IMR-90 (cell line): ENCODE data around the gene USP47. TPM values are rescaled to one million over a fixed set of nuclear protein-coding genes. Genes with fewer than 3 reads are reported as not detected.

ENCODE experiments used
- ATAC-seq: fragments of 200-7000 bp; cut with Tn5 transposase; 2 replicates; pipeline ENCODE4 v1.9.1; 2020; ENCODE audit warnings: low read depth, mild to moderate bottlenecking, moderate library complexity
- BruUV-seq: library from RNA; stranded (reverse); fragments of 400-500 nt; replicated peaks from 2 replicates; lab custom pipeline; 2021; lab: Mats Ljungman, UMichigan
- CTCF ChIA-PET: fragments of 300-600 bp; formaldehyde crosslinking; extraction: SDS; loops from one replicate; lab custom pipeline; 2021; ENCODE audit warnings: antibody characterized with exemption; lab: Yijun Ruan, JAX
- POLR2A ChIA-PET: fragments of 300-600 bp; sonication (Branson Sonifier 250); formaldehyde crosslinking; loops from one replicate; lab custom pipeline; 2022; ENCODE audit warnings: antibody characterized with exemption; ENCODE audit not compliant: unreplicated experiment; lab: Charles Lee
- DNase-seq: peaks from one replicate; pipeline ENCODE4 v3.0.0; 2013
- H2AFZ ChIP-seq: replicated peaks from 2 replicates; pipeline ENCODE3; 2013; ENCODE audit warnings: low read length, mild to moderate bottlenecking; ENCODE audit not compliant: poor library complexity
- H2AK5ac ChIP-seq: 2 replicates; pipeline ENCODE4 v1.6.1; 2013; ENCODE audit warnings: low read depth, low read length, inconsistent platforms
- H2AK9ac ChIP-seq: replicated peaks from 2 replicates; pipeline ENCODE3; 2013; ENCODE audit warnings: mild to moderate bottlenecking, low read depth, low read length, moderate library complexity; ENCODE audit not compliant: poor library complexity
- H2BK120ac ChIP-seq: 2 replicates; pipeline ENCODE4 v1.6.1; 2013; ENCODE audit warnings: low read depth, low read length, inconsistent platforms
- H2BK15ac ChIP-seq: 3 replicates; pipeline ENCODE4 v1.6.1; 2013; ENCODE audit warnings: low read depth, low read length, inconsistent platforms
- H2BK20ac ChIP-seq: 2 replicates; pipeline ENCODE4 v1.6.1; 2013; ENCODE audit warnings: low read depth, mild to moderate bottlenecking, inconsistent platforms, low read length, moderate library complexity
- H2BK5ac ChIP-seq: 2 replicates; pipeline ENCODE4 v1.6.1; 2013; ENCODE audit warnings: mild to moderate bottlenecking, low read depth, low read length, inconsistent platforms; ENCODE audit not compliant: poor library complexity, severe bottlenecking
- H3K14ac ChIP-seq: replicated peaks from 2 replicates; pipeline ENCODE4 v1.6.1; 2013; ENCODE audit warnings: low read depth, low read length, inconsistent platforms
- H3K18ac ChIP-seq: 2 replicates; pipeline ENCODE4 v1.6.1; 2013; ENCODE audit warnings: low read depth, low read length, control low read depth
- H3K23ac ChIP-seq: 2 replicates; pipeline ENCODE4 v1.6.1; 2013; ENCODE audit warnings: low read depth, low read length, inconsistent platforms
- H3K27ac ChIP-seq: 2 replicates; pipeline ENCODE4 v1.5.1; 2013; ENCODE audit warnings: mild to moderate bottlenecking, control low read depth, low read length; ENCODE audit not compliant: insufficient read depth
- H3K27me3 ChIP-seq: 2 replicates; pipeline ENCODE4 v1.6.1; 2013; ENCODE audit warnings: low read length; ENCODE audit not compliant: control insufficient read depth, insufficient read depth
- H3K36me3 ChIP-seq: 2 replicates; pipeline ENCODE4 v1.6.1; 2013; ENCODE audit warnings: low read length, mixed read lengths; ENCODE audit not compliant: control insufficient read depth, insufficient read depth
- H3K4ac ChIP-seq: 2 replicates; pipeline ENCODE4 v1.6.1; 2013; ENCODE audit warnings: low read depth, low read length, inconsistent platforms
- H3K4me1 ChIP-seq: 2 replicates; pipeline ENCODE4 v1.6.1; 2013; ENCODE audit warnings: low read length, mixed read lengths; ENCODE audit not compliant: control insufficient read depth, insufficient read depth
- H3K4me2 ChIP-seq: 2 replicates; pipeline ENCODE4 v1.6.1; 2013; ENCODE audit warnings: low read depth, mild to moderate bottlenecking, control low read depth, low read length, moderate library complexity
- H3K4me3 ChIP-seq: 2 replicates; pipeline ENCODE4 v1.5.1; 2013; ENCODE audit warnings: low read depth, mild to moderate bottlenecking, control low read depth, low read length, moderate library complexity; ENCODE audit not compliant: insufficient read depth
- H3K56ac ChIP-seq: 2 replicates; pipeline ENCODE4 v1.6.1; 2013; ENCODE audit warnings: low read length, inconsistent platforms; ENCODE audit not compliant: insufficient read depth; ENCODE audit errors: extremely low read depth
- H3K79me1 ChIP-seq, 2 experiments: 2 replicates each; pipeline ENCODE4 v1.6.1; 2013; ENCODE audit warnings: low read length in 2 of 2, inconsistent platforms in 1 of 2, low read depth in 1 of 2
- H3K9ac ChIP-seq: 2 replicates; pipeline ENCODE4 v1.6.1; 2013; ENCODE audit warnings: low read depth, low read length, control low read depth
- H3K9me1 ChIP-seq: 2 replicates; pipeline ENCODE4 v1.6.1; 2013; ENCODE audit warnings: low read length, inconsistent platforms; ENCODE audit not compliant: insufficient read depth
- H3K9me3 ChIP-seq: 2 replicates; pipeline ENCODE4 v1.6.1; 2013; ENCODE audit warnings: low read length; ENCODE audit not compliant: control insufficient read depth, insufficient read depth
- H4K20me1 ChIP-seq: 2 replicates; pipeline ENCODE4 v1.6.1; 2013; ENCODE audit warnings: low read length, inconsistent platforms; ENCODE audit not compliant: insufficient read depth
- H4K5ac ChIP-seq: 2 replicates; pipeline ENCODE4 v1.6.1; 2013; ENCODE audit warnings: mild to moderate bottlenecking, low read depth, low read length, control low read depth
- H4K8ac ChIP-seq, 2 experiments: 2 replicates each; pipeline ENCODE4 v1.6.1; 2013; ENCODE audit warnings: low read depth in 2 of 2, low read length in 2 of 2, control low read depth in 1 of 2, inconsistent platforms in 1 of 2
- H4K91ac ChIP-seq: 2 replicates; pipeline ENCODE4 v1.6.1; 2013; ENCODE audit warnings: low read depth, low read length, inconsistent platforms; ENCODE audit not compliant: insufficient read depth
- BHLHE40 ChIP-seq: fragments of 150-350 bp; IDR thresholded peaks from 2 replicates; pipeline ENCODE4 v1.6.1; 2016; ENCODE audit warnings: mild to moderate bottlenecking, low read depth, low read length
- CEBPB ChIP-seq: IDR thresholded peaks from 2 replicates; pipeline ENCODE4 v1.6.1; 2012; ENCODE audit warnings: low read depth, low read length, improper control_type of control experiment
- CHD1 ChIP-seq: IDR thresholded peaks from 2 replicates; pipeline ENCODE4 v1.6.1; 2012; ENCODE audit warnings: low read depth, low read length, improper control_type of control experiment
- ELK1 ChIP-seq: fragments of 150-350 bp; IDR thresholded peaks from 2 replicates; pipeline ENCODE4 v1.6.1; 2016; ENCODE audit warnings: low read depth, mild to moderate bottlenecking, low read length, moderate library complexity, borderline replicate concordance
- MAFK ChIP-seq: IDR thresholded peaks from 2 replicates; pipeline ENCODE4 v1.6.1; 2012; ENCODE audit warnings: low read depth, low read length, improper control_type of control experiment
- MAZ ChIP-seq: IDR thresholded peaks from 2 replicates; pipeline ENCODE4 v1.6.1; 2012; ENCODE audit warnings: low read depth, mild to moderate bottlenecking, low read length, improper control_type of control experiment, moderate library complexity, borderline replicate concordance
- MXI1 ChIP-seq: IDR thresholded peaks from 2 replicates; pipeline ENCODE4 v1.6.1; 2012; ENCODE audit warnings: low read depth, mild to moderate bottlenecking, low read length, moderate library complexity, borderline replicate concordance
- NFE2L2 ChIP-seq: fragments of 150-350 bp; IDR thresholded peaks from 2 replicates; pipeline ENCODE4 v1.6.1; 2016; ENCODE audit warnings: low read depth, mild to moderate bottlenecking, low read length
- POLR2A ChIP-seq: IDR thresholded peaks from 2 replicates; pipeline ENCODE4 v1.6.1; 2012; ENCODE audit warnings: mild to moderate bottlenecking, low read depth, low read length
- RAD21 ChIP-seq: IDR thresholded peaks from 2 replicates; pipeline ENCODE4 v1.6.1; 2012; ENCODE audit warnings: low read length, improper control_type of control experiment
- RCOR1 ChIP-seq: IDR thresholded peaks from 2 replicates; pipeline ENCODE4 v1.6.1; 2012; ENCODE audit warnings: mild to moderate bottlenecking, low read length, improper control_type of control experiment; ENCODE audit not compliant: insufficient replicate concordance
- RFX5 ChIP-seq: IDR thresholded peaks from 2 replicates; pipeline ENCODE4 v1.8.0; 2012; ENCODE audit warnings: low read depth, mild to moderate bottlenecking, low read length, moderate library complexity
- SMC3 ChIP-seq: fragments of 150-350 bp; IDR thresholded peaks from 2 replicates; pipeline ENCODE4 v1.6.1; 2016; ENCODE audit warnings: low read depth, mild to moderate bottlenecking, antibody characterized with exemption, low read length, moderate library complexity
- USF2 ChIP-seq: fragments of 150-350 bp; IDR thresholded peaks from 2 replicates; pipeline ENCODE4 v1.6.1; 2017; ENCODE audit warnings: mild to moderate bottlenecking, antibody characterized with exemption, low read length, low read depth
- WGBS, 2 experiments: methylation state at CpG; one replicate each; pipeline versions ENCODE4 v1.1.5 to v1.1.7; 2013; ENCODE audit warnings: missing lambda C conversion rate in 2 of 2; ENCODE audit not compliant: insufficient read length in 1 of 2; ENCODE audit errors: extremely low coverage in 2 of 2; 5-methylcytosine and 5-hydroxymethylcytosine counted together
- dilution Hi-C: fragments of 300-500 bp; cut with HindIII; formaldehyde crosslinking; loops from one replicate; pipeline ENCODE4 v1.14.3; 2018; ENCODE audit warnings: low sequenced_read_pairs; ENCODE audit not compliant: unreplicated experiment
- in situ Hi-C: fragments of 300-500 bp; cut with MboI; formaldehyde crosslinking; loops from 3 replicates; pipeline ENCODE4 v1.14.3; 2019; ENCODE audit warnings: low sequenced_read_pairs, inconsistent platforms, mixed read lengths
- intact Hi-C: fragments of 100-400 bp; cut with micrococcal nuclease; formaldehyde crosslinking; loops from 2 replicates; pipeline ENCODE4 v1.10.0; 2022
- polyA plus RNA-seq, 3 experiments: library from polyadenylated mRNA; depleted of rRNA; stranded (reverse); fragments of >200 nt; gene quantifications; 2 replicates each; pipeline ENCODE4 v1.2.3, GENCODE V29; 2012; ENCODE audit warnings: low replicate concordance in 1 of 3
- total RNA-seq: library from RNA; depleted of rRNA; stranded (reverse); fragments of >200 nt; gene quantifications from 2 replicates; pipeline ENCODE4 v1.2.3, GENCODE V29; 2012
- TF ChIP-seq, protein P1 (sequence below): conservative IDR thresholded peaks from 2 replicates; pipeline ENCODE4 v1.5.1; 2012; ENCODE audit warnings: mild to moderate bottlenecking, low read depth, low read length, improper control_type of control experiment

Gene USP47
- total and polyA plus RNA-seq, 2 of the 4 experiments (the other 2 are of a cell fraction), result 15.0 to 110 TPM

DNA sequence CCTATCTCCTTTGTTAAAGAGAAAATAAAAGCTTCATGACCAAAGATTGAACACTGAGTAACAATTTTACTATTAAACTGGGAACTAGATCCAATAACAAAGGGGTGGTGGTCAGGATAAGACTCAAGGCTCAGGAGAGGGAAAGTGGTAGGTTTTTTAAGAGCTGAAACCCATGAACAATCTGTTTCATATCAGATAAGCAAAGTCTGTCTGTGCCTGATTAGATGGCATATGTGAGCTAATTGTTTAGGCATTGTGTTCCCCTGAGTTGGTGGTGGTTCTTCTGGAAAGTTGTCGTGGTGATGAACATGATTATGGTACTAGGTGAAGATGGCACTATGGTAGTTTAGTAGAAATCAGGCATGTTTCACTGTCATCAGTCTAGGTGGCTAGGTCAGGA lies 24.4 kb downstream of the USP47 start:
- no peak overlapping the region for H3K9ac ChIP-seq
- H2AK5ac ChIP-seq, result no peak overlapping the region
- peaks cover 3% of the 10 kb centered on the region for H3K9me3 ChIP-seq
- H3K9me1 ChIP-seq, result peaks cover under 1% of the 10 kb centered on the region; the same call in 1 of the 2 replicates
- CTCF ChIA-PET, result interaction anchor here (1.1 kb wide), 1 partner anchor 9 kb away, joined by 3 read pairs; no protein-coding TSS in a partner anchor
- no peak overlapping the region for H3K14ac ChIP-seq
- H3K27ac ChIP-seq, result no peak overlapping the region
- H2AFZ ChIP-seq, result no peak overlapping the region
- H3K4me2 ChIP-seq, result no peak overlapping the region
- no CpG with 5 or more reads among the region's 1 CpG for WGBS, 2 experiments
- H3K23ac ChIP-seq, result peak overlapping the region; percentile 5; the same call in 1 of the 2 replicates
- dilution Hi-C loops (no loop called here), intact Hi-C loops (no loop called here), in situ Hi-C loops (no loop called here)
- H2BK15ac ChIP-seq, result no peak overlapping the region
- no peak overlapping the region for H2BK20ac ChIP-seq
- H4K8ac ChIP-seq, result no peak overlapping the region
- H4K5ac ChIP-seq, result no peak overlapping the region
- BruUV-seq, result no TSS peak
- no peak overlapping the region for H4K91ac ChIP-seq
- DNase-seq, result no peak
- H3K36me3 ChIP-seq, result peaks cover 1% of the 10 kb centered on the region; the same call in 1 of the 2 replicates
- no peak overlapping the region for H3K4me3 ChIP-seq
- H3K18ac ChIP-seq, result no peak overlapping the region
- peaks cover 2% of the 10 kb centered on the region for H3K4me1 ChIP-seq
- H2BK120ac ChIP-seq, result no peak overlapping the region
- no peak for TF ChIP-seq RAD21
- TF ChIP-seq, protein P1, sequence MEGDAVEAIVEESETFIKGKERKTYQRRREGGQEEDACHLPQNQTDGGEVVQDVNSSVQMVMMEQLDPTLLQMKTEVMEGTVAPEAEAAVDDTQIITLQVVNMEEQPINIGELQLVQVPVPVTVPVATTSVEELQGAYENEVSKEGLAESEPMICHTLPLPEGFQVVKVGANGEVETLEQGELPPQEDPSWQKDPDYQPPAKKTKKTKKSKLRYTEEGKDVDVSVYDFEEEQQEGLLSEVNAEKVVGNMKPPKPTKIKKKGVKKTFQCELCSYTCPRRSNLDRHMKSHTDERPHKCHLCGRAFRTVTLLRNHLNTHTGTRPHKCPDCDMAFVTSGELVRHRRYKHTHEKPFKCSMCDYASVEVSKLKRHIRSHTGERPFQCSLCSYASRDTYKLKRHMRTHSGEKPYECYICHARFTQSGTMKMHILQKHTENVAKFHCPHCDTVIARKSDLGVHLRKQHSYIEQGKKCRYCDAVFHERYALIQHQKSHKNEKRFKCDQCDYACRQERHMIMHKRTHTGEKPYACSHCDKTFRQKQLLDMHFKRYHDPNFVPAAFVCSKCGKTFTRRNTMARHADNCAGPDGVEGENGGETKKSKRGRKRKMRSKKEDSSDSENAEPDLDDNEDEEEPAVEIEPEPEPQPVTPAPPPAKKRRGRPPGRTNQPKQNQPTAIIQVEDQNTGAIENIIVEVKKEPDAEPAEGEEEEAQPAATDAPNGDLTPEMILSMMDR, result no peak
- TF ChIP-seq MAZ, result no peak
- no peak for TF ChIP-seq NFE2L2
- no peak for TF ChIP-seq CEBPB
- no peak for TF ChIP-seq CHD1
- TF ChIP-seq MXI1, result no peak
- no peak for TF ChIP-seq BHLHE40
- no peak for TF ChIP-seq MAFK
- no peak for TF ChIP-seq RFX5
- no peak for TF ChIP-seq ELK1
- no peak for TF ChIP-seq RCOR1
- no peak for TF ChIP-seq POLR2A
- TF ChIP-seq USF2, result no peak
- no peak for TF ChIP-seq SMC3
- H3K56ac ChIP-seq, result no peak overlapping the region
- ATAC-seq, result no peak
- H3K27me3 ChIP-seq, result no peaks in the 10 kb centered on the region
- POLR2A ChIA-PET, result no interaction called here
- H2AK9ac ChIP-seq, result no peak overlapping the region
- peak overlapping the region; percentile 13 for H2BK5ac ChIP-seq
- peaks cover 4 to 46% of the 10 kb centered on the region in 2 experiments; a peak in 3 of 4 replicates for H3K79me1 ChIP-seq
- peaks cover 67% of the 10 kb centered on the region for H4K20me1 ChIP-seq
- H3K4ac ChIP-seq, result no peak overlapping the region
